ENCODE results near the gene KCNG1. TPM values are rescaled to one million over a fixed set of nuclear protein-coding genes. Genes with fewer than 3 reads are reported as not detected.

KCNG1 gene
- total and polyA plus RNA-seq, 2 of the 13 experiments (the other 11 are each of a cell fraction or from before 2014, with no cell fraction given) = not detected

DNA sequence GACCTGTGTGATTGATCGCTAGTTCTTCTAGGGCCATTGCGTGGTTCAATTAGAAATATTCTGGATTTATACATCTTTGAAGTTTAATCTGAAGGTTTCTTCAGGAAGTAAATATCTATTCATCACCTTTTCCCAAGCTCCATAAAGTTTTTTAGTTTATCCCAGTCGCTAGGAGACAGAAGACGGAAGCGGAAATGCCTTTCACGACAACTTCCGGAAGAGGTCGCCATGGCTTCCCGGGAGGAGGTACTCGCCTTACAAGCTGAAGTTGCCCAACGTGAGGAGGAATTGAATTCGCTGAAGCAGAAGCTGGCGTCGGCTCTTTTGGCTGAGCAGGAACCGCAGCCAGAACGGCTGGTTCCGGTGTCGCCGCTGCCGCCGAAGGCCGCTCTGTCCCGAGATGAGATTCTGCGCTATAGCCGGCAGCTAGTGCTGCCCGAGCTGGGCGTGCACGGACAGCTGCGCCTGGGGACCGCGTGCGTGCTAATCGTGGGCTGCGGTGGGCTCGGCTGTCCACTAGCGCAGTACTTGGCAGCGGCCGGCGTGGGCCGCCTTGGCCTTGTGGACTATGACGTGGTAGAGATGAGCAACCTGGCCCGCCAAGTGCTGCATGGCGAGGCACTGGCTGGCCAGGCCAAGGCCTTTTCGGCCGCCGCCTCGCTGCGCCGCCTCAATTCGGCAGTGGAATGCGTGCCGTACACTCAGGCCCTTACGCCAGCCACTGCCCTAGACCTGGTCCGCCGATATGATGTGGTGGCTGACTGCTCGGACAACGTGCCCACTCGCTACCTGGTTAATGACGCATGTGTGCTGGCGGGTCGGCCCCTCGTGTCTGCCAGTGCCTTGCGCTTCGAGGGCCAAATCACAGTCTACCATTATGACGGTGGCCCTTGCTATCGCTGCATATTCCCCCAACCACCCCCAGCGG lies 64.0 kb downstream of the KCNG1 start, which contains the start of gene MOCS3 (continued):
- peak; percentile 29 for TF ChIP-seq ZNF280D (CRISPR knock-in tag; IDR thresholded peaks at IDR 0.05)
- peak; percentile 80 for TF ChIP-seq HOXA9 (CRISPR knock-in tag; IDR thresholded peaks at IDR 0.05; ENCODE audit: borderline replicate concordance)
- TF ChIP-seq FOXP1 (IDR thresholded peaks at IDR 0.05) = no peak
- TF ChIP-seq FOXP1 (CRISPR knock-in tag; IDR thresholded peaks at IDR 0.05) = no peak
- TF ChIP-seq, protein P1, sequence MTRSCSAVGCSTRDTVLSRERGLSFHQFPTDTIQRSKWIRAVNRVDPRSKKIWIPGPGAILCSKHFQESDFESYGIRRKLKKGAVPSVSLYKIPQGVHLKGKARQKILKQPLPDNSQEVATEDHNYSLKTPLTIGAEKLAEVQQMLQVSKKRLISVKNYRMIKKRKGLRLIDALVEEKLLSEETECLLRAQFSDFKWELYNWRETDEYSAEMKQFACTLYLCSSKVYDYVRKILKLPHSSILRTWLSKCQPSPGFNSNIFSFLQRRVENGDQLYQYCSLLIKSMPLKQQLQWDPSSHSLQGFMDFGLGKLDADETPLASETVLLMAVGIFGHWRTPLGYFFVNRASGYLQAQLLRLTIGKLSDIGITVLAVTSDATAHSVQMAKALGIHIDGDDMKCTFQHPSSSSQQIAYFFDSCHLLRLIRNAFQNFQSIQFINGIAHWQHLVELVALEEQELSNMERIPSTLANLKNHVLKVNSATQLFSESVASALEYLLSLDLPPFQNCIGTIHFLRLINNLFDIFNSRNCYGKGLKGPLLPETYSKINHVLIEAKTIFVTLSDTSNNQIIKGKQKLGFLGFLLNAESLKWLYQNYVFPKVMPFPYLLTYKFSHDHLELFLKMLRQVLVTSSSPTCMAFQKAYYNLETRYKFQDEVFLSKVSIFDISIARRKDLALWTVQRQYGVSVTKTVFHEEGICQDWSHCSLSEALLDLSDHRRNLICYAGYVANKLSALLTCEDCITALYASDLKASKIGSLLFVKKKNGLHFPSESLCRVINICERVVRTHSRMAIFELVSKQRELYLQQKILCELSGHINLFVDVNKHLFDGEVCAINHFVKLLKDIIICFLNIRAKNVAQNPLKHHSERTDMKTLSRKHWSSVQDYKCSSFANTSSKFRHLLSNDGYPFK (CRISPR knock-in tag; IDR thresholded peaks at IDR 0.05; ENCODE audit: borderline replicate concordance) = peak; percentile 80; the same call in 1 of the 2 replicates
- TF ChIP-seq TBP (CRISPR knock-in tag; IDR thresholded peaks at IDR 0.05) = peak; percentile 89; the same call in 1 of the 2 replicates
- TF ChIP-seq, protein P2, sequence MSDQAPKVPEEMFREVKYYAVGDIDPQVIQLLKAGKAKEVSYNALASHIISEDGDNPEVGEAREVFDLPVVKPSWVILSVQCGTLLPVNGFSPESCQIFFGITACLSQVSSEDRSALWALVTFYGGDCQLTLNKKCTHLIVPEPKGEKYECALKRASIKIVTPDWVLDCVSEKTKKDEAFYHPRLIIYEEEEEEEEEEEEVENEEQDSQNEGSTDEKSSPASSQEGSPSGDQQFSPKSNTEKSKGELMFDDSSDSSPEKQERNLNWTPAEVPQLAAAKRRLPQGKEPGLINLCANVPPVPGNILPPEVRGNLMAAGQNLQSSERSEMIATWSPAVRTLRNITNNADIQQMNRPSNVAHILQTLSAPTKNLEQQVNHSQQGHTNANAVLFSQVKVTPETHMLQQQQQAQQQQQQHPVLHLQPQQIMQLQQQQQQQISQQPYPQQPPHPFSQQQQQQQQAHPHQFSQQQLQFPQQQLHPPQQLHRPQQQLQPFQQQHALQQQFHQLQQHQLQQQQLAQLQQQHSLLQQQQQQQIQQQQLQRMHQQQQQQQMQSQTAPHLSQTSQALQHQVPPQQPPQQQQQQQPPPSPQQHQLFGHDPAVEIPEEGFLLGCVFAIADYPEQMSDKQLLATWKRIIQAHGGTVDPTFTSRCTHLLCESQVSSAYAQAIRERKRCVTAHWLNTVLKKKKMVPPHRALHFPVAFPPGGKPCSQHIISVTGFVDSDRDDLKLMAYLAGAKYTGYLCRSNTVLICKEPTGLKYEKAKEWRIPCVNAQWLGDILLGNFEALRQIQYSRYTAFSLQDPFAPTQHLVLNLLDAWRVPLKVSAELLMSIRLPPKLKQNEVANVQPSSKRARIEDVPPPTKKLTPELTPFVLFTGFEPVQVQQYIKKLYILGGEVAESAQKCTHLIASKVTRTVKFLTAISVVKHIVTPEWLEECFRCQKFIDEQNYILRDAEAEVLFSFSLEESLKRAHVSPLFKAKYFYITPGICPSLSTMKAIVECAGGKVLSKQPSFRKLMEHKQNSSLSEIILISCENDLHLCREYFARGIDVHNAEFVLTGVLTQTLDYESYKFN (CRISPR knock-in tag; conservative IDR thresholded peaks at IDR 0.05) = no peak; the same call in 1 of the 2 replicates
- TF ChIP-seq CCDC6 (CRISPR knock-in tag; IDR thresholded peaks at IDR 0.05) = no peak
- TF ChIP-seq KLF12 (CRISPR knock-in tag; IDR thresholded peaks at IDR 0.05; ENCODE audit: borderline replicate concordance) = peak; percentile 85
- TF ChIP-seq CHD4 (IDR thresholded peaks at IDR 0.05; ENCODE audit: borderline replicate concordance, low read length) = no peak
- TF ChIP-seq NFRKB (IDR thresholded peaks at IDR 0.05) = no peak
- TF ChIP-seq ZNF331 (CRISPR knock-in tag; IDR thresholded peaks at IDR 0.05) = peak; percentile 5; the same call in 1 of the 2 replicates
- TF ChIP-seq ZNF235 (CRISPR knock-in tag; IDR thresholded peaks at IDR 0.05; ENCODE audit: borderline replicate concordance) = peak; percentile 96
- 0 out of 2 replicates have a peak, but pooled peaks have one; percentile 40 for TF ChIP-seq POGZ (CRISPR knock-in tag; IDR thresholded peaks at IDR 0.05)
- TF ChIP-seq TIGD3 (CRISPR knock-in tag; IDR thresholded peaks at IDR 0.05; ENCODE audit: borderline replicate concordance) = peak; percentile 27
- no peak for TF ChIP-seq RFX5 (IDR thresholded peaks at IDR 0.05; ENCODE audit: low read depth, low read length)
- no peak for TF ChIP-seq MAFK (conservative IDR thresholded peaks at IDR 0.05 in 1 of 2, IDR thresholded peaks at IDR 0.05 in 1 of 2; ENCODE audit: low read length in 2 of 2)
- TF ChIP-seq BRD4 (CRISPR knock-in tag; IDR thresholded peaks at IDR 0.05) = peak; percentile 65
